OCI-LY3 (cell line): ENCODE results near the gene ZBTB16.

Source experiments
- EZH2phosphoT487 ChIP-seq: fragments of 200-600 bp; shearing (Covaris generic); IDR thresholded peaks from 2 replicates; pipeline ENCODE4 v1.6.1; 2018; ENCODE audit warnings: antibody characterized with exemption, mixed run types, low read depth
- TF ChIP-seq, protein P1 (sequence below): fragments of 200-600, 300-600 bp; sonication (generic); IDR thresholded peaks from 2 replicates; pipeline ENCODE4 v1.5.1; 2014; ENCODE audit warnings: antibody characterized with exemption, low read length, low read depth

DNA sequence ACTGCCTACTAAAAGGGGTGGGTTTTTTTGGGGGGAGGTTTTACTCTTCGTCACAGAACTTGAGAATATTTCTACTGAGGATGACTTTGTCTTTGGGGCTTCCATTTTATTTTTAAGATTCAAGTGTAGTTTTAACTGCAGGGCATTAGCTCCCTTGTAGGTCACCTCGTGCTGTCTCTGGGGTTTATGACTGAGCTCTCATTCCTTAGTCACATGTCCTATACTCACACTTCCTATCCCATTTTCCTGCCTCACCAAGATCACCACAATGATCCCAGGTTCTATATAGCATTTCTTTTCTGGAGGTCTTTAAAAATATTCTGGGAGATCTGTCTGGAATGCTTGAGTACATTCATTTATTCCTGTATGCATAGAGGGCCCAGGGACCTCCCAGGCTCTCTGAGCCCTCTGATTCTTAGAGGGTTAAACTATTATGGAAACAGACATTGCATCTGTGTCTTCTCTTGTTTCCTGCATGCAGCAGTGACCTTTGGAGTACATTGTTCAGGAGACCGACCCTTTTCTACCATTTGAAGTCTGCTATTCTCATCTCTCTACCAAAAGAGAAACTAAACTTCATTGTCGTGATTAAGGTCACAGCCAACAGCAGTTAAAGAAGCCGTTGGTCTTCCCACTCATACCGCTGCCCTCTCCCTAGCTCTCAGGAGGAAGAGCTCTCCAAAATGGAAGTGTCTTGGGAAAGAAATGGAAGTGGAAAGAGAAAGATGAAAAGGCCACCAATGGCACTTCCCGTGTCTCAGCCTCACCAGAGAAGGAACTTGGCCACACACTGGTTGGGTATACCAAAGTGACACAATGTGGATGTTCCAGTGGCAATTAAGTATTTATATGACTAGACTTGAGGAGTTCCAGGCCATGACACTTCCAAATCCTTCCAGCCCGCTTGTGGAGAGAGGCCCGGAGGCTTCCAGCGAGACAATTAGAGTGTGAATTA, 77.5 kb downstream of the ZBTB16 start:
- TF ChIP-seq EZH2phosphoT487, result no peak
- TF ChIP-seq, protein P1, sequence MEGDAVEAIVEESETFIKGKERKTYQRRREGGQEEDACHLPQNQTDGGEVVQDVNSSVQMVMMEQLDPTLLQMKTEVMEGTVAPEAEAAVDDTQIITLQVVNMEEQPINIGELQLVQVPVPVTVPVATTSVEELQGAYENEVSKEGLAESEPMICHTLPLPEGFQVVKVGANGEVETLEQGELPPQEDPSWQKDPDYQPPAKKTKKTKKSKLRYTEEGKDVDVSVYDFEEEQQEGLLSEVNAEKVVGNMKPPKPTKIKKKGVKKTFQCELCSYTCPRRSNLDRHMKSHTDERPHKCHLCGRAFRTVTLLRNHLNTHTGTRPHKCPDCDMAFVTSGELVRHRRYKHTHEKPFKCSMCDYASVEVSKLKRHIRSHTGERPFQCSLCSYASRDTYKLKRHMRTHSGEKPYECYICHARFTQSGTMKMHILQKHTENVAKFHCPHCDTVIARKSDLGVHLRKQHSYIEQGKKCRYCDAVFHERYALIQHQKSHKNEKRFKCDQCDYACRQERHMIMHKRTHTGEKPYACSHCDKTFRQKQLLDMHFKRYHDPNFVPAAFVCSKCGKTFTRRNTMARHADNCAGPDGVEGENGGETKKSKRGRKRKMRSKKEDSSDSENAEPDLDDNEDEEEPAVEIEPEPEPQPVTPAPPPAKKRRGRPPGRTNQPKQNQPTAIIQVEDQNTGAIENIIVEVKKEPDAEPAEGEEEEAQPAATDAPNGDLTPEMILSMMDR, result no peak
